SK-N-MC (cell line): ENCODE data around the gene PRKCB.

Experiments
- DNase-seq: peaks from one replicate; pipeline ENCODE4 v3.0.0-alpha.2; 2011; ENCODE audit warnings: low read depth, low spot score
- H3K27ac ChIP-seq: fragments of 200-600 bp; sonication (generic); 2 replicates; pipeline ENCODE4 v1.5.1; 2016; ENCODE audit warnings: mixed run types
- H3K36me3 ChIP-seq: fragments of 200-600 bp; sonication (generic); 2 replicates; pipeline ENCODE4 v1.6.1; 2017; ENCODE audit warnings: antibody characterized with exemption, low read length, mixed read lengths; ENCODE audit not compliant: insufficient read depth
- H3K4me3 ChIP-seq: fragments of 200-600 bp; sonication (generic); 2 replicates; pipeline ENCODE4 v1.5.1; 2016
- H3K9ac ChIP-seq: fragments of 200-600 bp; sonication (generic); 2 replicates; pipeline ENCODE4 v1.8.0; 2017; ENCODE audit warnings: mixed run types, mixed read lengths; ENCODE audit not compliant: insufficient read length
- H3K9me3 ChIP-seq: fragments of 200-600 bp; sonication (generic); 2 replicates; pipeline ENCODE4 v1.6.1; 2017; ENCODE audit warnings: low read depth, mild to moderate bottlenecking, antibody characterized with exemption, low read length, moderate library complexity, mixed read lengths
- EZH2 ChIP-seq: fragments of 200-600 bp; sonication (generic); IDR thresholded peaks from one replicate; pipeline ENCODE4 v1.6.1; 2017; ENCODE audit warnings: antibody characterized with exemption
- FOXP2 ChIP-seq: optimal IDR thresholded peaks from 2 replicates; pipeline ENCODE3; 2011; ENCODE audit warnings: mild to moderate bottlenecking, moderate library complexity; ENCODE audit not compliant: insufficient read depth; ENCODE audit errors: extremely low read length, control extremely low read depth
- POLR2AphosphoS5 ChIP-seq: IDR thresholded peaks from 2 replicates; pipeline ENCODE4 v1.6.1; 2012; ENCODE audit warnings: mild to moderate bottlenecking, low read depth, low read length, borderline replicate concordance

The PRKCB gene

DNA sequence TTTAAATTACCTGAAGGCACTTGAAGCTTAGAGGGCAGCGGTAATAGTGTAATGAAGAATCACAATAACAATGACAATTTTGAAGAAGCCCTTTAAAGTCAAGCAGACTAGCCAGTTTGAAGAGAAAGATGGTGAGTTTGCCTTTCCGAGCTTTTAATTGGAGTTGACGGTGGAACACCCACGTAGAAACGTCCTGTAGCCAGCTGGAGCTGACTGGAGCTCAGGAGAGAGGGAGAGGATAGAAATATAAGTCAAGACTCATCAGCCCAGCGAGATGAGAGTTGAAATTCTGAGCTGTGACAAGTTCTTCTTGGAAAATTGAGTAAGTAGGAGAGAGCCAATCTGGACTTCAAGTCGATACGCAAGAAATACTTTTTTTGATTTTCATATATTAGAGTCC is 328.6 kb downstream of the PRKCB start:
- DNase-seq, result no peak
- TF ChIP-seq EZH2, result no peak
- no peak for TF ChIP-seq FOXP2
- TF ChIP-seq POLR2AphosphoS5, result no peak
- no peak overlapping the region for H3K9ac ChIP-seq
- H3K9me3 ChIP-seq, result no peaks in the 10 kb centered on the region
- peaks cover 12% of the 10 kb centered on the region for H3K36me3 ChIP-seq
- no peak overlapping the region for H3K27ac ChIP-seq
- no peak overlapping the region for H3K4me3 ChIP-seq

DNA sequence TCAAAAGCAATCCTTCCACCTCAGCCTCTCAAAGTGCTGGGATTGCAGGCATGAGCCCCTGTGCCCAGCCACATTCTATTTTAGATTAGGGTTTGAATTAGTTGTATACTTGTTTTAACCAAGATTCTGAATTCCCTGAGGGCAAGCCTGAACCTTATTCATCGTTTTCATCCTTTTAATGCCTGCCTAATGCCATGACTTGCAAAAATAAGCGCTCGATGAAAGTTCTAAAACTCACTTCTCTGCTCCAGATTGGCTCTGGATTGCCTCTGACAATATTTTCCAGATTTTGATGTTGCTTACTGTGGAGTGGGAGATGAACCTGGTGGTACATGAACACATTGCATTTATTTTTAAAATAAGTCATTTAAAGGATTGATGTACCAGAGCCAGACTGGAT is 329.5 kb downstream of the PRKCB start:
- no peak for DNase-seq
- Histone ChIP-seq H3K9me3 (no peaks in the 10 kb centered on the region), H3K9ac (no peak overlapping the region), H3K36me3 (peaks cover 13% of the 10 kb centered on the region), H3K4me3 (no peak overlapping the region), H3K27ac (no peak overlapping the region)
- TF ChIP-seq FOXP2, result no peak
- no peak for TF ChIP-seq EZH2
- no peak for TF ChIP-seq POLR2AphosphoS5

DNA sequence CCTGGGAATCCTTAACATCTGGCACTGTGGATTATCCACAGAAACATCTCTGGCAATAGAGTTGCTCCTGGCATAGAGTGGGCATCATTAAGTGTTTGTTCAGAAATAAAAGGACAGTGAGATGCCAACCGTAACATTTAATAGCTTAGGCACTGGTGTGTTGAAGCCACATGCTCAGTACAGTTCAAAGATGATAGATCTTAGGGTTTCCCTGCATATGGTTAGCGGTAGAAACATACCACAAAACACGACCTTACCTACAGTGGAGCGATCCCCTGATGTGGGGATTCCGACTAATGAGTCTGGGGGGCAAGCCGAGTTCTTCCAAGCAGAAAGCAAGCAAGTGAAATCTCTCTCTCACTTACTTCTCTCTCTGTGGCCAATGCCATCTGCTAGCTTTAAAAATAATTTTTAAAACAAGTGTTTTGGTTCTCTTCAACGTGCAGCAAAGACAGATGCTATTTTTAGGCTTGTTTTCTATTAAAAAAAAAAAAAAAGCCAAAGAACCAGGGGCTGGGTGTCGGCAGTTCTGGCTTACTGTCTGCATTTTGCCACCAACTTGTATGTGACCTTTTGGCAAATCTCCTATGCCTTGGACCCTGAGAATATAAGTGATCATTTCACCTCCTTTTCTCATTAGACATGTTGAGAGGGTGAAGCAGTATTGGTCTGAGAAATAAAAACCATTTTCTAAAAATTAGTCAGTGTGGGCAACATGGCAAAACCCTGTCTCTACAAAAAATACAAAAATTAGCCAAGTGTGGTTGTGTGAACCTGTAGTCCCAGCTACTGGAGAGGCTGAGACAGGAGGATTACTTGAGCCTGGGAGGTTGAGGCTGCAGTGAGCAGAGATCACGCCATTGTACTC is 331.1 kb downstream of the PRKCB start:
- H3K27ac ChIP-seq, result no peak overlapping the region
- DNase-seq, result no peak
- no peaks in the 10 kb centered on the region for H3K9me3 ChIP-seq
- no peak for TF ChIP-seq FOXP2
- no peak for TF ChIP-seq POLR2AphosphoS5
- no peak for TF ChIP-seq EZH2
- no peak overlapping the region for H3K9ac ChIP-seq
- H3K4me3 ChIP-seq, result no peak overlapping the region
- peaks cover 21% of the 10 kb centered on the region for H3K36me3 ChIP-seq

DNA sequence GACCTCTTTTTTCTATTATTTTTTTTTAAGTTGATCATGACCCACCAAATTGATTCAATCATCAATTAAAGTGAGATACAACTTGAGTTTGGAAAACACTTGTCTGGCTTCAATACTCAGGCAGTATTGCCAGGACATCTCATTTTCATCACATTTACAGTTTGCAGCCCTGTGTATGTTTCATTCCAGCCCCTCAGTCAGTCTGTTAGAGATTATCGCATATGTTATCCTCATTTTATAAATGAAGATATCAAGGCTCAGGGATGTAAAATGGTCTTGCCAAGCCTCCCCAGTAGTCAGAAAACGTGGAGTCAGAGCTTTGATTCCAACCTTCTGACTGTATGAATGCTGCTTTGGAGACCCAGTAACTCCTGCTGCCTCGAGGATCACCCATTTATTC is 333.1 kb downstream of the PRKCB start:
- DNase-seq, result no peak
- no peak overlapping the region for H3K4me3 ChIP-seq
- no peaks in the 10 kb centered on the region for H3K9me3 ChIP-seq
- H3K36me3 ChIP-seq, result peaks cover 27% of the 10 kb centered on the region
- no peak overlapping the region for H3K9ac ChIP-seq
- TF ChIP-seq POLR2AphosphoS5 (no peak), EZH2 (no peak), FOXP2 (no peak)
- no peak overlapping the region for H3K27ac ChIP-seq

DNA sequence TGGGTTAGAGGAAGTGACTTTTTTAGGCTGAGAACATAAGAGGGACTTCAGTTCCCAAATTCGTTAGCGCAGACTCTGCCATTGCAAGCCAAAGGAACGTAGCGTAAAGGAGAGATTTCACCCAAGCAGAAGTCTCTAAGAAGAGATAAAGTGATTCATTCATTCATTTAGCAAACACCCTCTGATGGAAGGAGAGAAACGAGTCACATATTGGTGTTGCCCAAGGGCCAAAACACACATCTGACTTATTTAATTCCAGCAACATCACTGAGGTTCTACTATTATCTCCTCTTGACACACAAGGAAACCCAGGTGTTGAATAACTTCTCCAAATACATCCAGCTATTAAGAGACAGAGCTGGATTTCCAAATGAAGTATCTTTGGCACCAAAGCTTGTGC is 334.6 kb downstream of the PRKCB start:
- no peak for DNase-seq
- Histone ChIP-seq H3K9ac (no peak overlapping the region), H3K4me3 (no peak overlapping the region), H3K9me3 (no peaks in the 10 kb centered on the region), H3K27ac (no peak overlapping the region), H3K36me3 (peaks cover 40% of the 10 kb centered on the region)
- TF ChIP-seq FOXP2 (no peak), EZH2 (no peak), POLR2AphosphoS5 (no peak)

DNA sequence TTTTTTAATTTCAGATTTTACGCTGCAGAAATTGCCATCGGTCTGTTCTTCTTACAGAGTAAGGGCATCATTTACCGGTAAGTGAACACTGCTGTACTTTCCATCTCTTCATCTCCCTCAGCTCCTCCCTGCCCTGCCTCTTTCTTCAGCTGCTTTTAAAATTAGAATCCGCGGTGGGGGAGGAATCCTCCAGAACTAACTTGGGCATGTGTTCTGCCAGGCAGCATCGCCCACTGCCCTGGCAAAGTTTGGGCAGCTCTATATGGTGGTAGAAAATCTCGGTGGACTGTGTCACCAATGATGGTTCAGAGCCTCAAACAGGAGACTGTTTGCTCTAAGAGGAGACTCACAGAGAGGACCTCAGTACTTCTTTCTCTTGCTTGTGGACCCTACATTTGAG is 338.7 kb downstream of the PRKCB start:
- H3K4me3 ChIP-seq, result no peak overlapping the region
- TF ChIP-seq FOXP2 (no peak), POLR2AphosphoS5 (no peak), EZH2 (no peak)
- no peak overlapping the region for H3K27ac ChIP-seq
- H3K9ac ChIP-seq, result no peak overlapping the region
- H3K36me3 ChIP-seq, result peaks cover 36% of the 10 kb centered on the region; the same call in 1 of the 2 replicates
- DNase-seq, result no peak
- H3K9me3 ChIP-seq, result no peaks in the 10 kb centered on the region

GRCh38 chr16:24174957-24175356 is 339.2 kb downstream of the PRKCB start:
- TF ChIP-seq EZH2 (no peak), POLR2AphosphoS5 (no peak), FOXP2 (no peak)
- no peak overlapping the region for H3K9ac ChIP-seq
- no peak for DNase-seq

GRCh38 chr16:24178496-24178895 is 342.7 kb downstream of the PRKCB start:
- no peak overlapping the region for H3K9ac ChIP-seq
- H3K27ac ChIP-seq, result no peak overlapping the region
- no peak for TF ChIP-seq EZH2
- H3K9me3 ChIP-seq, result no peaks in the 10 kb centered on the region
- DNase-seq, result no peak
- H3K36me3 ChIP-seq, result peaks cover 29% of the 10 kb centered on the region
- no peak overlapping the region for H3K4me3 ChIP-seq

More at GRCh38 chr16:24174957-24175356, 339.2 kb downstream of the PRKCB start:
- Histone ChIP-seq H3K4me3 (no peak overlapping the region), H3K27ac (no peak overlapping the region), H3K9me3 (no peaks in the 10 kb centered on the region), H3K36me3 (peaks cover 36% of the 10 kb centered on the region; the same call in 1 of the 2 replicates)

GRCh38 chr16:24180451-24180850 is 344.7 kb downstream of the PRKCB start:
- Histone ChIP-seq H3K4me3 (no peak overlapping the region), H3K9me3 (no peaks in the 10 kb centered on the region), H3K27ac (no peak overlapping the region), H3K36me3 (peaks cover 21% of the 10 kb centered on the region), H3K9ac (no peak overlapping the region)
- TF ChIP-seq POLR2AphosphoS5 (no peak), FOXP2 (no peak), EZH2 (no peak)
- no peak for DNase-seq
